Suprapubic skin (tissue), 3 donors: ENCODE measurements around the gene ABTB1.

ENCODE experiments used
- CTCF ChIP-seq, 2 donors: fragments of 200-600 bp in 1 of 2; fragments of 450-650 bp in 1 of 2; sonication (generic) in 1 of 2; IDR thresholded peaks; one replicate each; pipeline ENCODE4 v1.5.1; 2016 to 2019; ENCODE audit warnings: antibody characterized with exemption in 2 of 2, mild to moderate bottlenecking in 1 of 2, moderate library complexity in 1 of 2
- EP300 ChIP-seq: sonication (generic); formaldehyde crosslinking; IDR thresholded peaks from one replicate; pipeline ENCODE4 v1.6.1; 2017; ENCODE audit warnings: antibody characterized with exemption

- no peak for TF ChIP-seq CTCF (IDR thresholded peaks at IDR 0.05)
- TF ChIP-seq EP300 = no peak
Observed at GRCh38 chr3:127692501-127693335, 20.0 kb downstream of the ABTB1 start.
